ENCODE measurements around the gene SLC12A8.

SLC12A8 gene

GRCh38 chr3:125220183-125220582 is 7.6 kb upstream of the SLC12A8 start:
- Histone ChIP-seq H2BK15ac (ENCODE audit: low read length) (no peak overlapping the region), H2BK120ac (ENCODE audit: low read depth, low read length) (no peak overlapping the region), H2AK5ac (ENCODE audit: low read depth, low read length) (no peak overlapping the region), H3K4me2 (ENCODE audit: insufficient read depth, low read length, poor library complexity, severe bottlenecking) (no peak overlapping the region), H4K8ac (ENCODE audit: low read depth, low read length) (no peak overlapping the region), H2BK12ac (ENCODE audit: low read length) (no peak overlapping the region), H4K91ac (ENCODE audit: low read depth, low read length, poor library complexity) (no peak overlapping the region), H3K4me1 (ENCODE audit: control insufficient read depth in 2 of 2, insufficient read depth in 1 of 2, low read depth in 1 of 2, low read length in 2 of 2) (peaks cover 0 to 2% of the 10 kb centered on the region in 2 donors), H2AFZ (ENCODE audit: low read length) (no peak overlapping the region), H3K27me3 (ENCODE audit: control insufficient read depth in 3 of 3, insufficient read depth in 3 of 3, low read depth in 1 of 3, low read length in 3 of 3) (no peaks in the 10 kb centered on the region), H3K4me3 (ENCODE audit: low read length in 2 of 2) (no peak overlapping the region), H3K4ac (ENCODE audit: low read length) (no peak overlapping the region), H3K18ac (ENCODE audit: low read length) (no peak overlapping the region), H3K36me3 (replicated peaks in 1 of 2; ENCODE audit: control insufficient read depth in 2 of 2, insufficient read depth in 2 of 2, low read length in 2 of 2) (no peaks in the 10 kb centered on the region), H3K27ac (replicated peaks; ENCODE audit: low read length) (no peak overlapping the region), H3K79me1 (ENCODE audit: low read depth, low read length) (no peaks in the 10 kb centered on the region), H2BK5ac (ENCODE audit: low read length) (no peak overlapping the region), H3K9me3 (replicated peaks in 1 of 2; ENCODE audit: control insufficient read depth in 2 of 2, insufficient read depth in 1 of 2, low read depth in 1 of 2, low read length in 2 of 2) (no peaks in the 10 kb centered on the region), H3K23ac (ENCODE audit: low read depth, low read length, poor library complexity) (no peak overlapping the region), H3K9ac (ENCODE audit: low read depth, low read length, poor library complexity) (no peak overlapping the region), H3K14ac (ENCODE audit: low read length) (no peak overlapping the region)
- DNase-seq (ENCODE audit: low spot score), result no peak
- WGBS, 2 donors (ENCODE audit: extremely low coverage in 2 of 2, insufficient read length in 2 of 2, insufficient replicate concordance in 1 of 2), result no CpG with 5 or more reads among the region's 10 CpGs

DNA sequence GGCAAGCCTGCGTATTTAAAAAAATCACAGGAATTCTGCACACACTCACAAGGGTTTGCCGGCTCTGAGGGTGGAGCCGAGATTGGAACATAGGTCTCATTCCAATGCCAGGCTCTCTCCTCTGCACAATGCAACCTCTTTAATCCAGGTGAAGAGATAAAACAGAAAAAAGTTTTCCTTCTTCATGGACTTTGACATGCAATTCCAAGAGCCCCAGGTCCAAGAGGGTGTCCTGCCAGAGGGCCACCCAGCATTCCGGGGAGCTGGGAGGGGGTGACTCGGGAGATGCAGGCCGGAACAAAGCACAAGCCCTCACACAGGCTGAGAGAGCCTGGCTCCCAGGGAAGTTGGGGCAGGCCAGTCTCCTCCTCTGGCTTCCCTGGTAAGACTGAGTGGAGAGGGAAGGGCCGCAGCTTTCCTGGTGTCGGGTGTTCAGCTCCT is 6.7 kb upstream of the SLC12A8 start:
- no peak overlapping the region for H2BK5ac ChIP-seq (ENCODE audit: low read length)
- no peak overlapping the region for H3K9ac ChIP-seq (ENCODE audit: low read depth, low read length, poor library complexity)
- no peak overlapping the region for H3K23ac ChIP-seq (ENCODE audit: low read depth, low read length, poor library complexity)
- peak overlapping the region; percentile 53 for H3K18ac ChIP-seq (ENCODE audit: low read length)
- no peaks in the 10 kb centered on the region for H3K9me3 ChIP-seq (replicated peaks in 1 of 2; ENCODE audit: control insufficient read depth in 2 of 2, insufficient read depth in 1 of 2, low read depth in 1 of 2, low read length in 2 of 2)
- H3K4ac ChIP-seq (ENCODE audit: low read length), result no peak overlapping the region
- H3K4me1 ChIP-seq (ENCODE audit: control insufficient read depth in 2 of 2, insufficient read depth in 1 of 2, low read depth in 1 of 2, low read length in 2 of 2), result no peaks in the 10 kb centered on the region
- no peak overlapping the region for H4K8ac ChIP-seq (ENCODE audit: low read depth, low read length)
- peak overlapping the region; percentile 38 for H2BK15ac ChIP-seq (ENCODE audit: low read length)
- H2AK5ac ChIP-seq (ENCODE audit: low read depth, low read length), result no peak overlapping the region
- no peak overlapping the region for H3K4me3 ChIP-seq (ENCODE audit: low read length in 2 of 2)
- no CpG with 5 or more reads among the region's 8 CpGs for WGBS, 2 donors (ENCODE audit: extremely low coverage in 2 of 2, insufficient read length in 2 of 2, insufficient replicate concordance in 1 of 2)
- H3K79me1 ChIP-seq (ENCODE audit: low read depth, low read length), result no peaks in the 10 kb centered on the region
- no peaks in the 10 kb centered on the region for H3K36me3 ChIP-seq (replicated peaks in 1 of 2; ENCODE audit: control insufficient read depth in 2 of 2, insufficient read depth in 2 of 2, low read length in 2 of 2)
- H3K27me3 ChIP-seq (ENCODE audit: control insufficient read depth in 3 of 3, insufficient read depth in 3 of 3, low read depth in 1 of 3, low read length in 3 of 3), result no peaks in the 10 kb centered on the region
- H4K91ac ChIP-seq (ENCODE audit: low read depth, low read length, poor library complexity), result no peak overlapping the region
- H2AFZ ChIP-seq (ENCODE audit: low read length), result no peak overlapping the region
- H3K14ac ChIP-seq (ENCODE audit: low read length), result no peak overlapping the region
- peak overlapping the region; percentile 42 for H2BK120ac ChIP-seq (ENCODE audit: low read depth, low read length)
- no peak overlapping the region for H2BK12ac ChIP-seq (ENCODE audit: low read length)
- no peak overlapping the region for H3K27ac ChIP-seq (replicated peaks; ENCODE audit: low read length)
- no peak overlapping the region for H3K4me2 ChIP-seq (ENCODE audit: insufficient read depth, low read length, poor library complexity, severe bottlenecking)
- DNase-seq (ENCODE audit: low spot score), result no peak

- Histone ChIP-seq H3K27ac (replicated peaks; ENCODE audit: low read length) (no peak overlapping the region), H3K4me2 (ENCODE audit: insufficient read depth, low read length, poor library complexity, severe bottlenecking) (no peak overlapping the region), H3K79me1 (ENCODE audit: low read depth, low read length) (peaks cover 2% of the 10 kb centered on the region), H3K36me3 (replicated peaks in 1 of 2; ENCODE audit: control insufficient read depth in 2 of 2, insufficient read depth in 2 of 2, low read length in 2 of 2) (no peaks in the 10 kb centered on the region), H3K9me3 (replicated peaks in 1 of 2; ENCODE audit: control insufficient read depth in 2 of 2, insufficient read depth in 1 of 2, low read depth in 1 of 2, low read length in 2 of 2) (no peaks in the 10 kb centered on the region), H2AK5ac (ENCODE audit: low read depth, low read length) (no peak overlapping the region), H2BK15ac (ENCODE audit: low read length) (no peak overlapping the region), H3K4me1 (ENCODE audit: control insufficient read depth in 2 of 2, insufficient read depth in 1 of 2, low read depth in 1 of 2, low read length in 2 of 2) (peaks cover 5 to 15% of the 10 kb centered on the region in 2 donors), H4K8ac (ENCODE audit: low read depth, low read length) (no peak overlapping the region), H3K14ac (ENCODE audit: low read length) (no peak overlapping the region), H3K18ac (ENCODE audit: low read length) (no peak overlapping the region), H4K91ac (ENCODE audit: low read depth, low read length, poor library complexity) (no peak overlapping the region), H3K4me3 (ENCODE audit: low read length in 2 of 2) (no peak overlapping the region), H3K4ac (ENCODE audit: low read length) (no peak overlapping the region), H2BK5ac (ENCODE audit: low read length) (no peak overlapping the region), H3K27me3 (ENCODE audit: control insufficient read depth in 3 of 3, insufficient read depth in 3 of 3, low read depth in 1 of 3, low read length in 3 of 3) (peaks cover 0 to 44% (median 4%) of the 10 kb centered on the region in 3 experiments), H2BK12ac (ENCODE audit: low read length) (no peak overlapping the region), H3K23ac (ENCODE audit: low read depth, low read length, poor library complexity) (no peak overlapping the region), H2AFZ (ENCODE audit: low read length) (no peak overlapping the region), H2BK120ac (ENCODE audit: low read depth, low read length) (no peak overlapping the region), H3K9ac (ENCODE audit: low read depth, low read length, poor library complexity) (no peak overlapping the region)
- no peak for DNase-seq (ENCODE audit: low spot score)
- WGBS, 2 donors (ENCODE audit: extremely low coverage in 2 of 2, insufficient read length in 2 of 2, insufficient replicate concordance in 1 of 2), result no CpG with 5 or more reads among the region's 3 CpGs
Observed at GRCh38 chr3:125214738-125215137, 2.2 kb upstream of the SLC12A8 start.

DNA sequence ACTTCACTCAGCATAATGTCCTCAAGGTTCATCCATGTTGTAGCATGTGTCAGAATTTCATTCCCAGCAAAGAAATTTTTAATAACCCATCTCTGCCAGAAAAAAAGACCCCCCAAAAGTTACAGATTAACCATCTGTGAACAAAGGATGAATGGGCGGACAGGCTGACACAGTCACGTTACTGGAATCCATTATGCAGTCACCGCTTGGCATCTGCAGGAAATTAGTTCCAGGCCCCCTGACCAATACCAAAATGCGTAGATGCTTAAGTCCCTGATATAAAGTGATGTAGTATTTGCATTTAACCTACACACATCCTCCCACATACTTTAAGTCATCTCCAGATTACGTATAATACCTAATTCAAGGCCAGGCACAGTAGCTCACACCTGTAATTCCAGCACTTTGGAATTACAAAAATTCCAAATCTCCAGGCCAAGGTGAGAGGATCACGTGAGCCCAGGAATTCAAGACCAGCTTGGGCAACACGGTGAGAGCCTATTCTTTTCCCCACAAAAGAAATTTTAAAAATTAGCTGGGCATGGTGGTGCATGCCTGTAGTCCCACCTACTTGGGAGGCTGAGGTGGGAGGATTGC is 1.5 kb upstream of the SLC12A8 start:
- no peak overlapping the region for H3K27ac ChIP-seq (replicated peaks; ENCODE audit: low read length)
- H3K27me3 ChIP-seq (ENCODE audit: control insufficient read depth in 3 of 3, insufficient read depth in 3 of 3, low read depth in 1 of 3, low read length in 3 of 3), result peaks cover 0 to 51% (median 4%) of the 10 kb centered on the region in 3 experiments
- no peak overlapping the region for H3K14ac ChIP-seq (ENCODE audit: low read length)
- no peak overlapping the region for H2AFZ ChIP-seq (ENCODE audit: low read length)
- H3K36me3 ChIP-seq (replicated peaks in 1 of 2; ENCODE audit: control insufficient read depth in 2 of 2, insufficient read depth in 2 of 2, low read length in 2 of 2), result no peaks in the 10 kb centered on the region
- H3K4me2 ChIP-seq (ENCODE audit: insufficient read depth, low read length, poor library complexity, severe bottlenecking), result no peak overlapping the region
- H2AK5ac ChIP-seq (ENCODE audit: low read depth, low read length), result no peak overlapping the region
- no peak overlapping the region for H3K23ac ChIP-seq (ENCODE audit: low read depth, low read length, poor library complexity)
- H3K4me3 ChIP-seq (ENCODE audit: low read length in 2 of 2), result no peak overlapping the region
- H3K9me3 ChIP-seq (replicated peaks in 1 of 2; ENCODE audit: control insufficient read depth in 2 of 2, insufficient read depth in 1 of 2, low read depth in 1 of 2, low read length in 2 of 2), result no peaks in the 10 kb centered on the region
- no peak for DNase-seq (ENCODE audit: low spot score)
- peaks cover 2% of the 10 kb centered on the region for H3K79me1 ChIP-seq (ENCODE audit: low read depth, low read length)
- no peak overlapping the region for H3K9ac ChIP-seq (ENCODE audit: low read depth, low read length, poor library complexity)
- no peak overlapping the region for H4K8ac ChIP-seq (ENCODE audit: low read depth, low read length)
- H2BK5ac ChIP-seq (ENCODE audit: low read length), result no peak overlapping the region
- H3K4ac ChIP-seq (ENCODE audit: low read length), result no peak overlapping the region
- H3K4me1 ChIP-seq (ENCODE audit: control insufficient read depth in 2 of 2, insufficient read depth in 1 of 2, low read depth in 1 of 2, low read length in 2 of 2), result peaks cover 5 to 15% of the 10 kb centered on the region in 2 donors
- no peak overlapping the region for H3K18ac ChIP-seq (ENCODE audit: low read length)
- no peak overlapping the region for H4K91ac ChIP-seq (ENCODE audit: low read depth, low read length, poor library complexity)
- no CpG with 5 or more reads among the region's 7 CpGs for WGBS, 2 donors (ENCODE audit: extremely low coverage in 2 of 2, insufficient read length in 2 of 2, insufficient replicate concordance in 1 of 2)
- no peak overlapping the region for H2BK120ac ChIP-seq (ENCODE audit: low read depth, low read length)
- H2BK15ac ChIP-seq (ENCODE audit: low read length), result no peak overlapping the region
- H2BK12ac ChIP-seq (ENCODE audit: low read length), result no peak overlapping the region

Data from neuronal stem cell (in vitro differentiated cells).